Transverse colon (tissue), 4 donors: ENCODE measurements around the gene ZC3H4.

ENCODE experiments used
- CTCF ChIP-seq, 5 experiments: fragments of 200-600 bp in 3 of 5; fragments of 450-650 bp in 2 of 5; sonication (generic) in 3 of 5; IDR thresholded peaks; 1 replicate in 2 of 5; 2 replicates in 3 of 5; pipeline ENCODE4 v1.5.1; 2016 to 2017; ENCODE audit warnings: antibody characterized with exemption in 5 of 5, inconsistent platforms in 3 of 5, mild to moderate bottlenecking in 2 of 5, moderate library complexity in 1 of 5
- EP300 ChIP-seq: sonication (generic); formaldehyde crosslinking; IDR thresholded peaks from one replicate; pipeline ENCODE4 v1.6.1; 2017; ENCODE audit warnings: antibody characterized with exemption, low read depth
- POLR2A ChIP-seq: fragments of 450-650 bp; IDR thresholded peaks from one replicate; pipeline ENCODE4 v1.6.1; 2016; ENCODE audit warnings: antibody characterized with exemption, mild to moderate bottlenecking, moderate library complexity
- POLR2AphosphoS5 ChIP-seq, 3 donors: sonication (generic); formaldehyde crosslinking; IDR thresholded peaks; one replicate each; pipeline ENCODE4 v1.6.1; 2016; ENCODE audit warnings: antibody characterized with exemption in 3 of 3

DNA sequence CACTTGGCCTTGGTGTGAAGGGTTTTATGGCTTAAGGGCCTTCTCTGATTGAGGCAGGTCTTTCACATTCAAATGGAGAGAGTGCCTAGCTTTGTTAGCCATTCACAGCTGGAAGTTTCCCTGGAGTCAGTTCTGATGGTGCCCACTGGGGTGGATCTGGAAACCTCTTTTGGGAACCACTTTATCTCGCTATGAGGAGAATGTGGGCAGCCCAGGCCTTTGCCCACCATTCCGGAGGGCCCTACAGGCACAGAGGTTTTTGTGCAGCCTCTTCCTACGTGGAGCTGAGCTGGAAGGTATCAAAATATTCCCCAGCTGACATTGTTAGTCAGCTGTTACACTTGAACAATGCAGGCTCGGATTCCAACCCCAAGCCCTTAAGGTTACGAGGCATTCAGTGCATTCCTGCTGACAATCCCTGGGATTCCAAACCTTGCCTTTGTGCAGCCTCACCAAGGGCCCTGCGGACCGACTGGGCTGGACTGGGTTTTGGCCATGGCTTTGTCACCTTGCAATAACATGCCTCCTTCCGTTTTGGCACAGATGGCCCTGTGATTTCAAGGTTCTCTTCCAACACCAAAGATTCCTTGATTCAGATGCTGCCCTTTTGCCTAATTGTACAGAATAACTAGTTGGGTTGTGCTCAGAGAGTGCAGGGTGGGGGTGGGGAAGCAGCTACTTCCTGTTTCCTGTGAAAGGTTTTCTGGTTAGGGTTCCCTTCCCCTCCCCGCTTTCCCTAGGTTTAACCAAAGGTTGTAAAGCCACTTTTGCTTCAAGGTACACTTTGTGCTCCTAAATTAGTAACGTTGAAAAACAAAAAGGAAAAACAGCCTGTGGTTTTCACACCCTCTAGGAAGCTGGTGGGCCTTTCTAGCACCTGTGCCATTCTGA is 44.1 kb upstream of the ZC3H4 start:
- TF ChIP-seq POLR2AphosphoS5 (IDR thresholded peaks at IDR 0.05) = no peak
- peak in 3 of 5 experiments; percentile 3 to 57 (median 51) for TF ChIP-seq CTCF (IDR thresholded peaks at IDR 0.05)
- no peak for TF ChIP-seq POLR2A
- TF ChIP-seq EP300 = no peak
